ENCODE results near the gene ADAP1. TPM values are rescaled to one million over a fixed set of nuclear protein-coding genes. Genes with fewer than 3 reads are reported as not detected.

The ADAP1 gene
- total RNA-seq, 1 experiment from 2014 or later: 31.2 TPM

DNA sequence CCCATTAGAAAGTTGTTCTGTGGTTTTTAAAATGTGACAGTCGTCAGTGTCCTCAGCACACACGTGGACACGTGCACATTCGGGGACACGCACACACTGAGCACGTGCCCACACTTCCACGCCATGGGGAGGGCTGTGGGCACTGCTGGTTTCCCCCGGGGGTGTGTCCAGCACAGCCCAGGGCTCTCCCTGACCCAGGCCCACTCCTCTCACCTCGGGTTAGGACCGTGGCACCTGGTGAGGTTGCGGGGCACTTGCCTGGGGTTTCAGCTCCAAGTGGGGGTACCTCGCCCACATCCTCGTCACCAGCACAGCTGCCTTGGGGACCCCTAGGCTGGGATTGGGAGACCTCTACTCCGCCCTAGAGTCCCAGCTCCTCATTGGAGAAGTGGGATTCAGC lies 57.4 kb downstream of the ADAP1 start:
- no peaks in the 10 kb centered on the region for H3K79me2 ChIP-seq (ENCODE audit: low read length)
- no TSS peak for BruUV-seq (replicated peaks)
- no peak overlapping the region for H3K9ac ChIP-seq (ENCODE audit: low read length)
- H3F3A ChIP-seq (ENCODE audit: low read length, unreplicated experiment): no peaks in the 10 kb centered on the region
- TF ChIP-seq EZH2 (IDR thresholded peaks at IDR 0.05; ENCODE audit: low read length, unreplicated experiment) (no peak), EZH2phosphoT487 (IDR thresholded peaks at IDR 0.05; ENCODE audit: borderline replicate concordance, low read length) (no peak)
- TF ChIP-seq, protein P1, sequence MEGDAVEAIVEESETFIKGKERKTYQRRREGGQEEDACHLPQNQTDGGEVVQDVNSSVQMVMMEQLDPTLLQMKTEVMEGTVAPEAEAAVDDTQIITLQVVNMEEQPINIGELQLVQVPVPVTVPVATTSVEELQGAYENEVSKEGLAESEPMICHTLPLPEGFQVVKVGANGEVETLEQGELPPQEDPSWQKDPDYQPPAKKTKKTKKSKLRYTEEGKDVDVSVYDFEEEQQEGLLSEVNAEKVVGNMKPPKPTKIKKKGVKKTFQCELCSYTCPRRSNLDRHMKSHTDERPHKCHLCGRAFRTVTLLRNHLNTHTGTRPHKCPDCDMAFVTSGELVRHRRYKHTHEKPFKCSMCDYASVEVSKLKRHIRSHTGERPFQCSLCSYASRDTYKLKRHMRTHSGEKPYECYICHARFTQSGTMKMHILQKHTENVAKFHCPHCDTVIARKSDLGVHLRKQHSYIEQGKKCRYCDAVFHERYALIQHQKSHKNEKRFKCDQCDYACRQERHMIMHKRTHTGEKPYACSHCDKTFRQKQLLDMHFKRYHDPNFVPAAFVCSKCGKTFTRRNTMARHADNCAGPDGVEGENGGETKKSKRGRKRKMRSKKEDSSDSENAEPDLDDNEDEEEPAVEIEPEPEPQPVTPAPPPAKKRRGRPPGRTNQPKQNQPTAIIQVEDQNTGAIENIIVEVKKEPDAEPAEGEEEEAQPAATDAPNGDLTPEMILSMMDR (conservative IDR thresholded peaks at IDR 0.05; ENCODE audit: low read depth, low read length): no peak
- no peaks in the 10 kb centered on the region for H3K9me3 ChIP-seq (ENCODE audit: low read length)
- H4K20me1 ChIP-seq (ENCODE audit: low read length): no peaks in the 10 kb centered on the region
- H2AFZ ChIP-seq (ENCODE audit: low read length): no peak overlapping the region
- H3K27ac ChIP-seq (ENCODE audit: low read length): no peak overlapping the region
- no peak for DNase-seq
- no peaks in the 10 kb centered on the region for H3K27me3 ChIP-seq (ENCODE audit: low read length)
- intact Hi-C loops (cut with micrococcal nuclease): no loop called here
- no peak for ATAC-seq
- H3K4me2 ChIP-seq (ENCODE audit: low read length): no peak overlapping the region
- H3K4me1 ChIP-seq (ENCODE audit: insufficient read depth, low read length): no peaks in the 10 kb centered on the region; the same call in 1 of the 2 replicates
- POLR2A ChIA-PET (ENCODE audit: unreplicated experiment): no interaction called here
- peaks cover 2% of the 10 kb centered on the region; the same call in 1 of the 2 replicates for H3K36me3 ChIP-seq (ENCODE audit: low read depth, low read length)
- no peaks in the 10 kb centered on the region for H3K9me2 ChIP-seq (replicated peaks; ENCODE audit: low read length)
- H3K4me3 ChIP-seq (ENCODE audit: low read length): no peak overlapping the region
- CTCF ChIA-PET: no interaction called here

DNA sequence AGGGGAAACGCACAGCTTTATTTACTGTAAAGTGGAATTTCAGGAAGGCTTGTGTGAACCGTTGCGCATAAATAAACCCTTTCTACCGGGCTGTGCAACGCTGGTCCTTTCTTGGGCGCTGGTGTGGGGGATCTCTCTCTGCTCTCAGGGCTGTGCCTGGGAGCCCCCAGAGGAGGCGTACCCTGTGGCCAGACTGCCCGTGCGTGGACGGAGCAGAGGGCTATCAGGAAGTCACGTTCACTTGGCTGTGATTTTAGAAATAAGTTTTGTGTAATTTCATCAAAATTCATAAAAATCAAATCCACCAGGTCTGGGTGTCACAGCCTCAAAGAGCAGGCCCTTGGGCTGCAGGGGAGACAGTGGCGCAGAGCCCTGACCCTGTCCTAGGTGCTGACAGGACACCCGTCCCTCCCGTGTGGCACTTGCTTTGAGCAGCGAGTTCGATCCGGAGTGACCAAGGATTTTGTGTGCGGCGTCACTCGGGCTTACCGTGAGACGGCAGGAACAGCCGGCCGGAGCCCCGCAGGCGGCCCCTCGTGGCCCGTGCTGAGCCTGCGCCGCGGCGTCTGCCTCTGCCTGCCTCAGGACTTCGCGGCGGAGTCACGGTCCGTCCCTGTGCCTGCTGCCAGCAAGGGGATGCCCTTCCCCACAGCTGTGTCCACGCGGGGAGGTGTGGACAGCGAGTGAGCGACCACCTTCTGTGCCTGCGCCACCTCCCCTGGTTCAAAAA lies 58.0 kb downstream of the ADAP1 start:
- POLR2A ChIA-PET (ENCODE audit: unreplicated experiment): no interaction called here

More for the DNA sequence above, 58.0 kb downstream of the ADAP1 start:
- no peaks in the 10 kb centered on the region for H3K9me2 ChIP-seq (replicated peaks; ENCODE audit: low read length)
- no peaks in the 10 kb centered on the region for H3K79me2 ChIP-seq (ENCODE audit: low read length)
- DNase-seq: no peak
- intact Hi-C loops (cut with micrococcal nuclease): no loop called here
- no peaks in the 10 kb centered on the region for H3K27me3 ChIP-seq (ENCODE audit: low read length)
- no TSS peak for BruUV-seq (replicated peaks)
- H3K9ac ChIP-seq (ENCODE audit: low read length): no peak overlapping the region
- peaks cover 8% of the 10 kb centered on the region; the same call in 1 of the 2 replicates for H3K36me3 ChIP-seq (ENCODE audit: low read depth, low read length)
- TF ChIP-seq, protein P1 (conservative IDR thresholded peaks at IDR 0.05; ENCODE audit: low read depth, low read length): no peak
- TF ChIP-seq EZH2phosphoT487 (IDR thresholded peaks at IDR 0.05; ENCODE audit: borderline replicate concordance, low read length) (no peak), EZH2 (IDR thresholded peaks at IDR 0.05; ENCODE audit: low read length, unreplicated experiment) (no peak)
- H2AFZ ChIP-seq (ENCODE audit: low read length): no peak overlapping the region
- CTCF ChIA-PET: no interaction called here
- H3K4me2 ChIP-seq (ENCODE audit: low read length): no peak overlapping the region
- no peaks in the 10 kb centered on the region; the same call in 1 of the 2 replicates for H3K4me1 ChIP-seq (ENCODE audit: insufficient read depth, low read length)
- no peaks in the 10 kb centered on the region for H4K20me1 ChIP-seq (ENCODE audit: low read length)
- ATAC-seq: no peak
- no peak overlapping the region for H3K27ac ChIP-seq (ENCODE audit: low read length)
- no peaks in the 10 kb centered on the region for H3F3A ChIP-seq (ENCODE audit: low read length, unreplicated experiment)
- H3K4me3 ChIP-seq (ENCODE audit: low read length): no peak overlapping the region
- H3K9me3 ChIP-seq (ENCODE audit: low read length): no peaks in the 10 kb centered on the region

Measured in PC-3 (cell line).